Measurements from ENCODE around the gene SETD2.

- TF ChIP-seq POLR2A (IDR thresholded peaks at IDR 0.05) (no peak), CTCF (IDR thresholded peaks at IDR 0.05) (no peak)
These were observed 18.6 kb downstream of the SETD2 start for GRCh38 chr3:47145272-47145671.

All from right lobe of liver (tissue), 4 donors.